HepG2 (cell line): ENCODE results near the gene MYLK. TPM values are rescaled to one million over a fixed set of nuclear protein-coding genes. Genes with fewer than 3 reads are reported as not detected.

Experiments
- CEBPG ChIP-seq: IDR thresholded peaks from 2 replicates; pipeline ENCODE4 v1.6.1; 2016
- HIC2 ChIP-seq: sonication (generic); formaldehyde crosslinking; IDR thresholded peaks from 2 replicates; pipeline ENCODE4 v1.9.0; 2022; ENCODE audit warnings: low read depth, missing genetic modification reagents
- KLF12 ChIP-seq: sonication (generic); formaldehyde crosslinking; IDR thresholded peaks from 2 replicates; pipeline ENCODE4 v1.4.0; 2020; ENCODE audit warnings: missing genetic modification reagents, borderline replicate concordance
- MLLT10 ChIP-seq: sonication (generic); formaldehyde crosslinking; IDR thresholded peaks from 2 replicates; pipeline ENCODE4 v1.4.0; 2020; ENCODE audit warnings: missing genetic modification reagents
- POLR2AphosphoS2 ChIP-seq: IDR thresholded peaks from 2 replicates; pipeline ENCODE4 v1.6.1; 2011; ENCODE audit warnings: low read depth, low read length, improper control_type of control experiment
- PRDM10 ChIP-seq: sonication (generic); formaldehyde crosslinking; IDR thresholded peaks from 2 replicates; pipeline ENCODE4 v1.4.0; 2020; ENCODE audit warnings: low read depth, missing genetic modification reagents
- SAFB2 ChIP-seq: sonication (generic); formaldehyde crosslinking; IDR thresholded peaks from 2 replicates; pipeline ENCODE4 v1.5.1; 2020; ENCODE audit warnings: missing genetic modification reagents, low read depth, mild to moderate bottlenecking, borderline replicate concordance
- THYN1 ChIP-seq: sonication (generic); formaldehyde crosslinking; IDR thresholded peaks from 2 replicates; pipeline ENCODE4 v1.8.1; 2023; ENCODE audit warnings: low read depth, mild to moderate bottlenecking, moderate library complexity, missing genetic modification reagents, borderline replicate concordance
- XBP1 ChIP-seq: sonication (generic); formaldehyde crosslinking; IDR thresholded peaks from 2 replicates; pipeline ENCODE4 v1.5.0; 2020; ENCODE audit warnings: missing genetic modification reagents
- ZFP36L2 ChIP-seq: sonication (generic); formaldehyde crosslinking; IDR thresholded peaks from 2 replicates; pipeline ENCODE4 v1.4.0; 2020; ENCODE audit warnings: missing genetic modification reagents
- ZNF275 ChIP-seq: sonication (generic); formaldehyde crosslinking; IDR thresholded peaks from 2 replicates; pipeline ENCODE4 v1.8.0; 2022; ENCODE audit warnings: missing genetic modification reagents, mild to moderate bottlenecking, inconsistent platforms, borderline replicate concordance
- ZNF446 ChIP-seq: sonication (generic); formaldehyde crosslinking; IDR thresholded peaks from 2 replicates; pipeline ENCODE4 v1.5.0; 2020; ENCODE audit warnings: mild to moderate bottlenecking, missing genetic modification reagents
- ZNF572 ChIP-seq: sonication (generic); formaldehyde crosslinking; IDR thresholded peaks from 2 replicates; pipeline ENCODE4 v1.5.1; 2020; ENCODE audit warnings: mild to moderate bottlenecking, missing genetic modification reagents
- ZNF574 ChIP-seq: sonication (generic); formaldehyde crosslinking; IDR thresholded peaks from 2 replicates; pipeline ENCODE4 v1.4.0; 2020; ENCODE audit warnings: missing genetic modification reagents
- ZNF619 ChIP-seq: sonication (generic); formaldehyde crosslinking; IDR thresholded peaks from 2 replicates; pipeline ENCODE4 v1.4.0; 2020; ENCODE audit warnings: mild to moderate bottlenecking, missing genetic modification reagents
- ZNF713 ChIP-seq: sonication (generic); formaldehyde crosslinking; IDR thresholded peaks from 2 replicates; pipeline ENCODE4 v1.4.0; 2020; ENCODE audit warnings: mild to moderate bottlenecking, missing genetic modification reagents
- ZNF75D ChIP-seq: sonication (generic); formaldehyde crosslinking; IDR thresholded peaks from 2 replicates; pipeline ENCODE4 v1.8.1; 2023; ENCODE audit warnings: missing genetic modification reagents, mild to moderate bottlenecking, borderline replicate concordance
- ZNF761 ChIP-seq: sonication (generic); formaldehyde crosslinking; conservative IDR thresholded peaks from 2 replicates; pipeline ENCODE4 v1.4.0; 2020; ENCODE audit warnings: mild to moderate bottlenecking, missing genetic modification reagents
- ZNF816 ChIP-seq: sonication (generic); formaldehyde crosslinking; IDR thresholded peaks from 2 replicates; pipeline ENCODE4 v1.8.0; 2022; ENCODE audit warnings: missing genetic modification reagents, mild to moderate bottlenecking, borderline replicate concordance
- polyA plus RNA-seq, 8 experiments: library from polyadenylated mRNA; depleted of rRNA in 3 of 8; stranded (reverse) in 7 of 8; unstranded in 1 of 8; fragments of >200 nt; fragmentation: Illumina TruSeq in 4 of 8; extraction: Trizol in 4 of 8; gene quantifications; 2 replicates each; pipeline versions ENCODE4 v1.2.1 to v1.2.3, GENCODE V29; 2011 to 2016; ENCODE audit warnings: low read depth in 4 of 8, missing spikeins in 1 of 8, mixed read lengths in 1 of 8; ENCODE audit not compliant: insufficient read depth in 1 of 8
- total RNA-seq, 5 experiments: library from RNA; depleted of rRNA; stranded (reverse); fragments of >200 nt; fragmentation: Illumina TruSeq; extraction: Trizol; gene quantifications; 2 replicates each; pipeline ENCODE4 v1.2.3, GENCODE V29; 2016; ENCODE audit warnings: low read depth in 1 of 5

The MYLK gene
- total and polyA plus RNA-seq, 2 of the 13 experiments (the other 11 are each of a cell fraction or from before 2014, with no cell fraction given) = 10.6 to 34.9 TPM

- TF ChIP-seq XBP1 (no peak), PRDM10 (peak; percentile 96), ZNF275 (CRISPR knock-in tag) (peak; percentile 53; the same call in 1 of the 2 replicates), ZNF574 (CRISPR knock-in tag) (peak; percentile 84), HIC2 (CRISPR knock-in tag) (no peak), ZFP36L2 (CRISPR knock-in tag) (no peak), POLR2AphosphoS2 (no peak), ZNF713 (no peak), KLF12 (peak; percentile 42; the same call in 1 of the 2 replicates), MLLT10 (CRISPR knock-in tag) (no peak), ZNF619 (CRISPR knock-in tag) (peak; percentile 77; the same call in 1 of the 2 replicates), SAFB2 (CRISPR knock-in tag) (peak; percentile 76; the same call in 1 of the 2 replicates), ZNF816 (no peak), CEBPG (0 out of 2 replicates have a peak, but pooled peaks have one; percentile 6), ZNF761 (CRISPR knock-in tag) (no peak), ZNF75D (CRISPR knock-in tag) (no peak), THYN1 (CRISPR knock-in tag) (0 out of 2 replicates have a peak, but pooled peaks have one; percentile 91), ZNF446 (peak; percentile 18; the same call in 1 of the 2 replicates), ZNF572 (no peak)
These were observed 298.9 kb downstream of the MYLK start, which contains the start of gene HACD2 (continued) for GRCh38 chr3:123584988-123585937.
